MCF 10A (cell line): ENCODE results near the gene UCK2. TPM values are rescaled to one million over a fixed set of nuclear protein-coding genes. Genes with fewer than 3 reads are reported as not detected.

Experiments used
- BruUV-seq: library from RNA; stranded (reverse); fragments of 400-500 nt; replicated peaks from 2 replicates; lab custom pipeline; 2021; lab: Mats Ljungman, UMichigan
- CTCF ChIA-PET: fragments of 300-600 bp; sonication (Branson Sonifier 250); formaldehyde crosslinking; extraction: SDS; loops from one replicate; lab custom pipeline; 2021; ENCODE audit warnings: antibody characterized with exemption, inconsistent platforms; lab: Yijun Ruan, JAX
- POLR2A ChIA-PET: fragments of 300-600, 350-650 bp; sonication (Branson Sonifier 250); formaldehyde crosslinking; extraction: SDS; loops from one replicate; lab custom pipeline; 2020; ENCODE audit warnings: antibody characterized with exemption, inconsistent platforms; lab: Yijun Ruan, JAX
- DNase-seq: peaks from one replicate; pipeline ENCODE4 v3.0.0-alpha.2; 2018; ENCODE audit not compliant: unreplicated experiment
- H3K27ac Mint-ChIP-seq: one replicate; pipeline ENCODE4 v1.8.0; 2022; ENCODE audit warnings: mild to moderate bottlenecking, low read depth, mixed read lengths; ENCODE audit not compliant: unreplicated experiment
- H3K27me3 Mint-ChIP-seq: one replicate; pipeline ENCODE4 v1.8.0; 2022; ENCODE audit warnings: mixed read lengths; ENCODE audit not compliant: insufficient read depth, unreplicated experiment
- H3K36me3 Mint-ChIP-seq: one replicate; pipeline ENCODE4 v1.8.0; 2022; ENCODE audit warnings: mild to moderate bottlenecking, moderate library complexity, mixed read lengths; ENCODE audit not compliant: insufficient read depth, unreplicated experiment
- H3K4me1 Mint-ChIP-seq: one replicate; pipeline ENCODE4 v1.8.0; 2022; ENCODE audit warnings: mixed read lengths; ENCODE audit not compliant: insufficient read depth, unreplicated experiment
- H3K4me3 Mint-ChIP-seq: one replicate; pipeline ENCODE4 v1.8.0; 2022; ENCODE audit warnings: mild to moderate bottlenecking, moderate library complexity, mixed read lengths; ENCODE audit not compliant: unreplicated experiment
- H3K9me3 Mint-ChIP-seq: one replicate; pipeline ENCODE4 v1.8.0; 2022; ENCODE audit warnings: mixed read lengths; ENCODE audit not compliant: unreplicated experiment
- CTCF ChIP-seq: fragments of 200-600 bp; IDR thresholded peaks from one replicate; pipeline ENCODE4 v1.8.0; 2022; ENCODE audit warnings: antibody characterized with exemption, mild to moderate bottlenecking; ENCODE audit not compliant: unreplicated experiment
- intact Hi-C: fragments of 100-400 bp; cut with micrococcal nuclease; formaldehyde crosslinking; loops from 2 replicates; pipeline ENCODE4 v1.14.1; 2022
- total RNA-seq: library from RNA; stranded (reverse); gene quantifications from 2 replicates; pipeline ENCODE4 v1.2.3, GENCODE V29; 2022

The UCK2 gene
- total RNA-seq, 1 experiment from 2014 or later: 144 TPM

GRCh38 chr1:165880993-165881392 lies 53.6 kb downstream of the UCK2 start:
- Mint-ChIP-seq H3K4me3 (no peak overlapping the region), H3K9me3 (peaks cover 7% of the 10 kb centered on the region), H3K27ac (no peak overlapping the region), H3K4me1 (peaks cover 50% of the 10 kb centered on the region), H3K36me3 (peaks cover 32% of the 10 kb centered on the region), H3K27me3 (no peaks in the 10 kb centered on the region)
- BruUV-seq: no TSS peak
- CTCF ChIA-PET: interaction anchor here (0.6 to 1.6 kb wide), 7 partner anchors 8 to 33 kb away, joined by 3 to 8 read pairs (median 5); no protein-coding TSS in a partner anchor
- DNase-seq: no peak
- TF ChIP-seq CTCF: no peak
- intact Hi-C loops: no loop called here
- POLR2A ChIA-PET: interaction anchor here (1.0 to 1.5 kb wide), 2 partner anchors 16 to 51 kb away, joined by 3 read pairs; no protein-coding TSS in a partner anchor

DNA sequence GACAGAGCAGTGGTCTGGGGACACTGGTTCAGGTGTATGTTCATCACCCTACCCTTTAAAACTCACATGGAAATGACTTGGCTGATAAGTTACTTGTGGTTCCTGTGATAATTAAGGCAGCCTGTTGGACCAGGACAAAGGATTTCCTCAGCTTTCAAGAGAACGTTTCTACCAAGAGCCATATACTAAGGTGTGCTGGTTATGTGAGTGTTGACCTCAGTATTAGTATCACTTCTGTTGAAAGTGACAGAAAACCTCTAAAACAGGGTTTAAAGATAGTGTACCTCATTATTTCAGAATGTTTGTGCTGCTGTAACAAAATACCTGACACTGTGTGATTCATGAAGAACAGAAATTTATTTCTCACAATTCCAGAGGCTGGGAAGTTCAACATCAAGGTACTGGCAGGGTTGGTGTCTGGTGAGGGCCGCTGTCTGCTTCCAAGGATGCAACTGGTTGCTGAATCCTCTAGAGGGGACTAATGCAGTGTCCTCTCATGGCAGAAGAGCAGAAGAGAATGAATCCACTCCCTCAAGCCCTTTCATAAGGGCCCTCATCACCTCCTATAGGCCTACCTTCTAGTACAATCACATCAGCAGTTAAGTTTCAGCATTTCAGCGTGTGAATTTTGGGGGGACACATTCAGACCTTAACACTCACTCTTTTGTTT lies 54.9 kb downstream of the UCK2 start:
- H3K36me3 Mint-ChIP-seq: peaks cover 31% of the 10 kb centered on the region
- H3K4me1 Mint-ChIP-seq: peaks cover 63% of the 10 kb centered on the region
- no peak overlapping the region for H3K4me3 Mint-ChIP-seq
- ChIA-PET CTCF (interaction anchor here (0.5 to 4.4 kb wide), 8 partner anchors 9 to 122 kb away, joined by 3 to 36 read pairs (median 5); no protein-coding TSS in a partner anchor), POLR2A (interaction anchor here (1.0 to 4.0 kb wide), 6 partner anchors 10 to 54 kb away, joined by 3 to 19 read pairs (median 6); partner anchors contain the start of gene UCK2)
- peak overlapping the region; percentile 16 for H3K27ac Mint-ChIP-seq
- no peaks in the 10 kb centered on the region for H3K27me3 Mint-ChIP-seq
- H3K9me3 Mint-ChIP-seq: peaks cover 7% of the 10 kb centered on the region
- intact Hi-C loops: no loop called here
- no TSS peak for BruUV-seq
- TF ChIP-seq CTCF: no peak
- no peak for DNase-seq

DNA sequence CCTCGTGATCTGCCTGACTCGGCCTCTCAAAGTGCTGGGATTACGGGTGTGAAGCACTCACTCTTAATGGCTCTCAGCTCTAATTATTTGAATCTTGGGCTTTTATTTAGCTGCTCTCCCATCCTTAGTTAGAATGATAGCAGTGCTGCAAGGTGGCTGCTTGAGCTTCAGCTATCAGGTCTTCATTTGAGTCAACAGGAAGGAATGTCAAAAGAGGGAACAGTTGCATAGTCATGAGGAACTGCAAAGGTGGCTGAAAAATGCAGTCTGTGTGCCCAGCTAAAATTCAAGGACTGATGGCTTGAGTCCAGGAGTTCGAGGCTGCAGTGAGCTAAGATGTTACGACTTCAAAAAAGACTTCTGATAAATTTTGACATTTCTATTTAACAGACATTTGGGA lies 55.6 kb downstream of the UCK2 start:
- Mint-ChIP-seq H3K27ac (peak overlapping the region; percentile 16), H3K36me3 (peaks cover 24% of the 10 kb centered on the region), H3K9me3 (peaks cover 3% of the 10 kb centered on the region), H3K4me3 (no peak overlapping the region), H3K27me3 (no peaks in the 10 kb centered on the region), H3K4me1 (peaks cover 68% of the 10 kb centered on the region)
- BruUV-seq: no TSS peak
- CTCF ChIA-PET: interaction anchor here (0.6 to 4.4 kb wide), 11 partner anchors 9 to 1026 kb away, joined by 3 to 36 read pairs (median 4); no protein-coding TSS in a partner anchor
- intact Hi-C loops: no loop called here
- DNase-seq: peak; percentile 39
- POLR2A ChIA-PET: interaction anchor here (0.7 to 4.0 kb wide), 7 partner anchors 10 to 1787 kb away, joined by 3 to 19 read pairs (median 5); partner anchors contain the start of gene UCK2
- no peak for TF ChIP-seq CTCF

- ChIA-PET CTCF (interaction anchor here (0.8 to 4.4 kb wide), 13 partner anchors 8 to 595 kb away, joined by 3 to 36 read pairs (median 4); no protein-coding TSS in a partner anchor), POLR2A (interaction anchor here (0.6 to 4.0 kb wide), 9 partner anchors 11 to 116 kb away, joined by 3 to 19 read pairs (median 5); partner anchors contain the start of genes TMCO1 and UCK2)
- peaks cover 71% of the 10 kb centered on the region for H3K4me1 Mint-ChIP-seq
- no peaks in the 10 kb centered on the region for H3K27me3 Mint-ChIP-seq
- peaks cover 16% of the 10 kb centered on the region for H3K36me3 Mint-ChIP-seq
- BruUV-seq: no TSS peak
- no peaks in the 10 kb centered on the region for H3K9me3 Mint-ChIP-seq
- DNase-seq: no peak
- peak overlapping the region; percentile 32 for H3K27ac Mint-ChIP-seq
- no peak overlapping the region for H3K4me3 Mint-ChIP-seq
- TF ChIP-seq CTCF: no peak
- intact Hi-C loops: no loop called here
Measured at GRCh38 chr1:165884009-165884689, 56.7 kb downstream of the UCK2 start.
